HG02571 (cell line): Measurements from ENCODE around the gene FAM124A.
A peak's percentile ranks its signal among the peaks of the same experiment; 100 is the strongest.
"Not testable (repeated sequence)": the region's sequence is repeated elsewhere in the genome, so short reads cannot be mapped to it uniquely, and the experiment has no call there.

Experiments
- ATAC-seq: cut with Tn5 transposase; IDR thresholded peaks from one replicate; pipeline ENCODE4 v1.9.1; 2021; ENCODE audit warnings: mild to moderate bottlenecking, moderate library complexity; ENCODE audit not compliant: unreplicated experiment

The FAM124A gene

GRCh38 chr13:51266642-51267041, 44.4 kb downstream of the FAM124A start:
- ATAC-seq, result no peak

- no peak for ATAC-seq
Measured at GRCh38 chr13:51267622-51268021, 45.4 kb downstream of the FAM124A start.

- ATAC-seq, result no peak
Measured at GRCh38 chr13:51269039-51269438, 46.8 kb downstream of the FAM124A start.

GRCh38 chr13:51270623-51271415, 48.6 kb downstream of the FAM124A start:
- ATAC-seq, result no peak

- ATAC-seq, result no peak
Measured at GRCh38 chr13:51271528-51272085, 49.4 kb downstream of the FAM124A start.

GRCh38 chr13:51275101-51275500, 52.9 kb downstream of the FAM124A start:
- no peak for ATAC-seq

- ATAC-seq, result no peak
Measured at GRCh38 chr13:51276636-51277035, 54.4 kb downstream of the FAM124A start.

- ATAC-seq, result no peak
Measured at GRCh38 chr13:51277928-51278327, 55.7 kb downstream of the FAM124A start.

- ATAC-seq, result no peak
Measured at GRCh38 chr13:51278426-51279130, 56.4 kb downstream of the FAM124A start.

- no peak for ATAC-seq
Measured at GRCh38 chr13:51280379-51280940, 58.3 kb downstream of the FAM124A start.

GRCh38 chr13:51282322-51282721, 60.1 kb downstream of the FAM124A start:
- ATAC-seq, result no peak

- not testable (repeated sequence) for ATAC-seq
Measured at GRCh38 chr13:51282923-51283322, 60.7 kb downstream of the FAM124A start.

GRCh38 chr13:51283371-51283770, 61.2 kb downstream of the FAM124A start:
- ATAC-seq, result no peak

- ATAC-seq, result no peak
Measured at GRCh38 chr13:51284339-51284738, 62.1 kb downstream of the FAM124A start.

- ATAC-seq, result peak; percentile 59
Measured at GRCh38 chr13:51286135-51287002, 64.2 kb downstream of the FAM124A start.

- no peak for ATAC-seq
Measured at GRCh38 chr13:51287758-51288157, 65.6 kb downstream of the FAM124A start.

- not testable (repeated sequence) for ATAC-seq
Measured at GRCh38 chr13:51288254-51288653, 66.1 kb downstream of the FAM124A start.

- no peak for ATAC-seq
Measured at GRCh38 chr13:51291341-51291740, 69.1 kb downstream of the FAM124A start.

GRCh38 chr13:51292000-51292565, 69.9 kb downstream of the FAM124A start:
- no peak for ATAC-seq

GRCh38 chr13:51297556-51297955, 75.4 kb downstream of the FAM124A start:
- ATAC-seq, result no peak
